Natural killer cell (primary cell): ENCODE results near the gene TPST2. TPM values are rescaled to one million over a fixed set of nuclear protein-coding genes. Genes with fewer than 3 reads are reported as not detected.
A peak's percentile ranks its signal among the peaks of the same experiment; 100 is the strongest.

Source experiments
- ATAC-seq, 3 donors: fragments of 150-1000 bp in 2 of 3; fragments of 200-7000 bp in 1 of 3; cut with Tn5 transposase; 1 replicate in 1 of 3; 2 replicates in 2 of 3; pipeline ENCODE4 v1.10.0; 2021; ENCODE audit warnings: mild to moderate bottlenecking in 2 of 3, moderate library complexity in 2 of 3
- DNase-seq, 2 donors: peaks; one replicate each; pipeline versions ENCODE4 v3.0.0 to v3.0.0-alpha.2; 2013 to 2021; ENCODE audit warnings: mixed read lengths in 1 of 2
- H3K27ac ChIP-seq: one replicate; pipeline ENCODE4 v1.5.1; 2013; ENCODE audit warnings: mild to moderate bottlenecking, low read length
- H3K27me3 ChIP-seq: one replicate; pipeline ENCODE4 v1.6.1; 2013; ENCODE audit warnings: low read length; ENCODE audit not compliant: control insufficient read depth, insufficient read depth
- H3K36me3 ChIP-seq: one replicate; pipeline ENCODE4 v1.6.1; 2013; ENCODE audit warnings: low read length; ENCODE audit not compliant: control insufficient read depth, insufficient read depth
- H3K4me1 ChIP-seq: one replicate; pipeline ENCODE4 v1.6.1; 2013; ENCODE audit warnings: low read length; ENCODE audit not compliant: control insufficient read depth, insufficient read depth
- H3K4me3 ChIP-seq: one replicate; pipeline ENCODE4 v1.5.1; 2013; ENCODE audit warnings: low read length
- H3K9me3 ChIP-seq: one replicate; pipeline ENCODE4 v1.6.1; 2013; ENCODE audit warnings: low read length; ENCODE audit not compliant: control insufficient read depth, insufficient read depth
- H3K27ac Mint-ChIP-seq, 2 donors: one replicate each; pipeline ENCODE4 v1.8.0; 2022; ENCODE audit warnings: mild to moderate bottlenecking in 2 of 2, mixed read lengths in 2 of 2, moderate library complexity in 1 of 2
- H3K27me3 Mint-ChIP-seq, 2 donors: one replicate each; pipeline ENCODE4 v1.8.0; 2022; ENCODE audit warnings: low read depth in 2 of 2, mixed read lengths in 2 of 2
- H3K36me3 Mint-ChIP-seq: one replicate; pipeline ENCODE4 v1.8.0; 2022; ENCODE audit warnings: mixed read lengths
- H3K4me1 Mint-ChIP-seq, 2 donors: one replicate each; pipeline ENCODE4 v1.8.0; 2022; ENCODE audit warnings: mixed read lengths in 2 of 2
- H3K4me3 Mint-ChIP-seq: one replicate; pipeline ENCODE4 v1.8.0; 2022; ENCODE audit warnings: mild to moderate bottlenecking, moderate library complexity, mixed read lengths
- H3K9me3 Mint-ChIP-seq, 2 donors: one replicate each; pipeline ENCODE4 v1.8.0; 2022; ENCODE audit warnings: mixed read lengths in 2 of 2
- WGBS: methylation state at CpG from one replicate; pipeline ENCODE4 v1.1.7; 2013; ENCODE audit warnings: missing lambda C conversion rate; ENCODE audit not compliant: insufficient coverage; 5-methylcytosine and 5-hydroxymethylcytosine counted together
- intact Hi-C: fragments of 100-400 bp; cut with micrococcal nuclease; formaldehyde crosslinking; loops from one replicate; pipeline ENCODE4 v1.14.2; 2022
- total RNA-seq, 4 donors: library from RNA; stranded (reverse); fragments of 120-200 nt in 1 of 4; gene quantifications; one replicate each; pipeline versions ENCODE4 v1.2.3 to v1.2.4, GENCODE V29; 2013 to 2022
- TF ChIP-seq, protein P1 (sequence below): fragments of 200-600 bp; IDR thresholded peaks from one replicate; pipeline ENCODE4 v1.8.0; 2022; ENCODE audit warnings: antibody characterized with exemption

The TPST2 gene
- total RNA-seq, 3 donors from 2014 or later (not counting 1 experiment from before 2014, with no cell fraction given), result 145 to 206 (median 155) TPM

- Histone ChIP-seq H3K27me3 (no peaks in the 10 kb centered on the region), H3K36me3 (peaks cover 23% of the 10 kb centered on the region), H3K4me3 (no peak overlapping the region), H3K27ac (peak overlapping the region; percentile 47), H3K4me1 (peaks cover 86% of the 10 kb centered on the region), H3K9me3 (no peaks in the 10 kb centered on the region)
- intact Hi-C loops, result no loop called here
- DNase-seq, result no peak
- peak overlapping the region; percentile 79 for H3K4me3 Mint-ChIP-seq
- H3K9me3 Mint-ChIP-seq, result no peaks in the 10 kb centered on the region
- H3K27ac Mint-ChIP-seq, result peak overlapping the region; percentile 79 to 92
- H3K27me3 Mint-ChIP-seq, result no peaks in the 10 kb centered on the region
- no peak for ATAC-seq
- TF ChIP-seq, protein P1, sequence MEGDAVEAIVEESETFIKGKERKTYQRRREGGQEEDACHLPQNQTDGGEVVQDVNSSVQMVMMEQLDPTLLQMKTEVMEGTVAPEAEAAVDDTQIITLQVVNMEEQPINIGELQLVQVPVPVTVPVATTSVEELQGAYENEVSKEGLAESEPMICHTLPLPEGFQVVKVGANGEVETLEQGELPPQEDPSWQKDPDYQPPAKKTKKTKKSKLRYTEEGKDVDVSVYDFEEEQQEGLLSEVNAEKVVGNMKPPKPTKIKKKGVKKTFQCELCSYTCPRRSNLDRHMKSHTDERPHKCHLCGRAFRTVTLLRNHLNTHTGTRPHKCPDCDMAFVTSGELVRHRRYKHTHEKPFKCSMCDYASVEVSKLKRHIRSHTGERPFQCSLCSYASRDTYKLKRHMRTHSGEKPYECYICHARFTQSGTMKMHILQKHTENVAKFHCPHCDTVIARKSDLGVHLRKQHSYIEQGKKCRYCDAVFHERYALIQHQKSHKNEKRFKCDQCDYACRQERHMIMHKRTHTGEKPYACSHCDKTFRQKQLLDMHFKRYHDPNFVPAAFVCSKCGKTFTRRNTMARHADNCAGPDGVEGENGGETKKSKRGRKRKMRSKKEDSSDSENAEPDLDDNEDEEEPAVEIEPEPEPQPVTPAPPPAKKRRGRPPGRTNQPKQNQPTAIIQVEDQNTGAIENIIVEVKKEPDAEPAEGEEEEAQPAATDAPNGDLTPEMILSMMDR, result no peak
- no peaks in the 10 kb centered on the region for H3K36me3 Mint-ChIP-seq
- WGBS, result 42% methylated on average over 1 of the region's 1 CpG
- H3K4me1 Mint-ChIP-seq, result peaks cover 78 to 79% of the 10 kb centered on the region in 2 donors
These were observed 8.9 kb downstream of the TPST2 start for GRCh38 chr22:26581026-26581425.

DNA sequence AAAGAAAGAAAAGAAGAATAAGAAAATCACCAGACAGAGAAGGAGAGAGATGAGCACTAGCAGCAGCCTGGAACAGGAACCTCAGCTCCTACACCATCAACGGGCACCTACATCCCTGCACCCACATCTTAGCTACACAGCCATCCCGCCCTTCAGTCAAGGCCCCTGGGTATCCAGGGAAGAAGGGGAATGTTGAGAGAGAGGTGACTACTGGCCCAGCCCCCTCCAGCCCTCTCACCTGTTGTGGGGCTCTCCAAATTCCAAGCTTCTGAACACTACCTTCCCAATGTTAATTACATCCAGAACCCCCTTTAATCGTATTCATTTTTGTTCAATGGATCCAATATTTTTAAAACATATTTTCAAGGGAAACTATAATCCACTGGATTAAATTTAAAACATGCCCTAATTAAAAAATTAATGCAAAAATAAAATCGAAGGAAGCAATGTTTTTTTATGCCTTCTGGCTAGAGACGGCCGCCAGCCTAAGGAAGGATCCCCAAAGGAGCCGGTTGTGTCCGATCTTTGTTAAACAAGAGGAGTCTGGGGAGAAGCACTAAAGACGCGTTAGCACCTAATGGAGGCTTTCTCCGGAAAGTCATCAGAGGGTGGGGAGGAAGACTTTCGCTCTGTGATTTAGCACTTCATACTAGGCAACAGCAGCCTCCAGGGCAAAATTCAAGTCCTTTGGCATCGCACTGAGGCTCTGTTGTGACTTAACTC lies 9.5 kb downstream of the TPST2 start:
- ATAC-seq (no peak), DNase-seq (no peak)
- WGBS, result 86% methylated on average over 11 of the region's 13 CpGs
- TF ChIP-seq, protein P1, result no peak
- peak overlapping the region; percentile 79 for H3K4me3 Mint-ChIP-seq
- H3K36me3 Mint-ChIP-seq, result no peaks in the 10 kb centered on the region
- Histone ChIP-seq H3K4me3 (no peak overlapping the region), H3K27ac (peak overlapping the region; percentile 66), H3K36me3 (peaks cover 25% of the 10 kb centered on the region), H3K9me3 (no peaks in the 10 kb centered on the region), H3K4me1 (peaks cover 86% of the 10 kb centered on the region), H3K27me3 (no peaks in the 10 kb centered on the region)
- peaks cover 77 to 78% of the 10 kb centered on the region in 2 donors for H3K4me1 Mint-ChIP-seq
- H3K9me3 Mint-ChIP-seq, result no peaks in the 10 kb centered on the region
- intact Hi-C loops, result no loop called here
- H3K27ac Mint-ChIP-seq, result peak overlapping the region; percentile 79 to 92
- no peaks in the 10 kb centered on the region for H3K27me3 Mint-ChIP-seq

DNA sequence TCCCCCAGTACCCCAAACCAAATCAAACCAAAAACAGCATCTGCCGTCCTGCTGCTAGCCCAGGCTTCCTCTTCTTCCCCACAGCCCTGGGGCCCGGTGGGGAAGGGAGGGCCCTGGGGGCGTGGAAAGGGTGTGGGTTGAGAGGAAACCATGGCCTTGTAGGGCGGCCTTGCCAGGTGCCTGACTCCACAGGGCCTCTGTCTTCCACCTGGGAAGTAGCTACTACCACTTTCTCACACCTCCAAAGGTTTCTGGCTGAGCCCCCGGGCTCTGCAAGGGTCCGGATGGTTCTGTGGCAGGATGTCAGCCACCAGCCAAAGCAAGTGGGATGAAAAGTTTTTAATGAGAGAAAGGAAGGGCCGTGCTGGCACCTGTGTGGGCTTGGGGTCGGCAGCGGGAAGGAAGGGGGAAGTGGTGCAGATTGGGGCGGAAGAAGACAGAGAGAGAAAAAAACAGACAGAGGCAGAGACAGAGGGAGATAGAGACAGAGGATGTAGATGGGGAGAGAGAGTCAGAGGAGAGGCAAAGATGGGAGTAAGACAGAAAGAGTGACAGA lies 10.5 kb downstream of the TPST2 start:
- Mint-ChIP-seq H3K4me3 (peak overlapping the region; percentile 79), H3K27ac (peak overlapping the region; percentile 79 to 92), H3K9me3 (no peaks in the 10 kb centered on the region), H3K36me3 (no peaks in the 10 kb centered on the region), H3K27me3 (no peaks in the 10 kb centered on the region), H3K4me1 (peaks cover 77 to 78% of the 10 kb centered on the region in 2 donors)
- Histone ChIP-seq H3K27ac (peak overlapping the region; percentile 66), H3K9me3 (no peaks in the 10 kb centered on the region), H3K4me1 (peaks cover 86% of the 10 kb centered on the region), H3K36me3 (peaks cover 35% of the 10 kb centered on the region), H3K4me3 (no peak overlapping the region), H3K27me3 (no peaks in the 10 kb centered on the region)
- intact Hi-C loops, result no loop called here
- 0% methylated on average over 8 of the region's 10 CpGs for WGBS
- ATAC-seq (peak; percentile 87), DNase-seq (peak; percentile 37 to 75)
- TF ChIP-seq, protein P1, result no peak
